HG03342 (cell line): ENCODE measurements around the gene EEF1A1.
"Not testable (repeated sequence)": the region's sequence is repeated elsewhere in the genome, so short reads cannot be mapped to it uniquely, and the experiment has no call there.

Experiments used
- ATAC-seq: cut with Tn5 transposase; IDR thresholded peaks from one replicate; pipeline ENCODE4 v1.9.1; 2021; ENCODE audit warnings: mild to moderate bottlenecking, moderate library complexity; ENCODE audit not compliant: unreplicated experiment

The EEF1A1 gene

GRCh38 chr6:73520688-73521350, at the start of gene EEF1A1:
EEF1A1 (minus strand) TSS chr6:73521032; CDS start chr6:73520026, 1,006 bp downstream.
- ATAC-seq, result peak; percentile 64

GRCh38 chr6:73569121-73569520, 48.3 kb upstream of the EEF1A1 start:
- ATAC-seq, result no peak

GRCh38 chr6:73566954-73567591, 46.2 kb upstream of the EEF1A1 start:
- no peak for ATAC-seq

- ATAC-seq, result not testable (repeated sequence)
Observed at GRCh38 chr6:73566486-73566871, 45.6 kb upstream of the EEF1A1 start.

GRCh38 chr6:73565767-73566485, 45.1 kb upstream of the EEF1A1 start:
- no peak for ATAC-seq

GRCh38 chr6:73564578-73565345, 43.9 kb upstream of the EEF1A1 start:
- no peak for ATAC-seq

- ATAC-seq, result no peak
Observed at GRCh38 chr6:73562558-73562957, 41.7 kb upstream of the EEF1A1 start.

- ATAC-seq, result peak; percentile 49
Observed at GRCh38 chr6:73560853-73561407, 40.1 kb upstream of the EEF1A1 start.

GRCh38 chr6:73560182-73560732, 39.4 kb upstream of the EEF1A1 start:
- peak; percentile 32 for ATAC-seq

GRCh38 chr6:73559399-73559794, 38.6 kb upstream of the EEF1A1 start:
- ATAC-seq, result not testable (repeated sequence)

- peak; percentile 56 for ATAC-seq
Observed at GRCh38 chr6:73558624-73559398, 38.0 kb upstream of the EEF1A1 start.

- ATAC-seq, result no peak
Observed at GRCh38 chr6:73556836-73557235, 36.0 kb upstream of the EEF1A1 start.

GRCh38 chr6:73555380-73555949, 34.6 kb upstream of the EEF1A1 start:
- ATAC-seq, result not testable (repeated sequence)

GRCh38 chr6:73551115-73551514, 30.3 kb upstream of the EEF1A1 start:
- ATAC-seq, result not testable (repeated sequence)

- no peak for ATAC-seq
Observed at GRCh38 chr6:73548458-73549446, 27.9 kb upstream of the EEF1A1 start.

GRCh38 chr6:73547036-73547435, 26.2 kb upstream of the EEF1A1 start:
- ATAC-seq, result no peak

- no peak for ATAC-seq
Observed at GRCh38 chr6:73542891-73543290, 22.1 kb upstream of the EEF1A1 start.

GRCh38 chr6:73542481-73542880, 21.6 kb upstream of the EEF1A1 start:
- ATAC-seq, result not testable (repeated sequence)
